ENCODE data around the gene CLNS1A. TPM values are rescaled to one million over a fixed set of nuclear protein-coding genes. Genes with fewer than 3 reads are reported as not detected.

Gene CLNS1A
- total RNA-seq, 1 experiment from 2014 or later: 151 TPM

DNA sequence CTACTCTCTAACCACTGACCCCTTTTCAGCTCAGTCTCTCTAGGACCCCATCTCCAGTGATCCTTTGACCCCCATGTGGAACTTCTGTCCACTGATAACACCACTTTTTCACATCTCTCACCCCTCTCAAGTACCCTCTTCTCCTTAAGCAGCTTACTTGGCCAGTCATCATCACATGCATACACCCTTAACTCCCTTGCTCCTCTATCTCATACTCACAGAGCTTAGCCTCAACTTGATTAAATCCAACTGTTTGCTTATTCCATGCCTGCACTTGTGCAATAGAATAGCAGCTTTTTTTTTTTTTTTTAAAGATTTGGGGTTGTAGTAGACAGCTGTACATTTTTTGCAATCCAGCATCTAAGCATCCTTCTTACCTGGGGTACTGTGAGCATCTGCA, 25.7 kb downstream of the CLNS1A start:
- Histone ChIP-seq H3K4me1 (ENCODE audit: control insufficient read depth in 1 of 2, insufficient read depth in 2 of 2, low read length in 2 of 2) (no peaks in the 10 kb centered on the region), H3K9me3 (ENCODE audit: control insufficient read depth in 1 of 2, insufficient read depth in 1 of 2, low read depth in 1 of 2, low read length in 2 of 2) (no peaks in the 10 kb centered on the region), H3K79me2 (ENCODE audit: insufficient read depth, low read length) (no peaks in the 10 kb centered on the region), H2AFZ (ENCODE audit: low read depth, low read length, poor library complexity, severe bottlenecking) (no peak overlapping the region), H3K9me2 (ENCODE audit: insufficient read depth) (no peaks in the 10 kb centered on the region), H3K27ac (ENCODE audit: low read depth, low read length) (no peak overlapping the region), H3K27me3 (ENCODE audit: insufficient read depth, low read length) (no peaks in the 10 kb centered on the region), H3K4me2 (ENCODE audit: low read length) (no peak overlapping the region), H3K36me3 (ENCODE audit: control insufficient read depth in 1 of 2, insufficient read depth in 2 of 2, low read length in 2 of 2) (peaks cover 35 to 39% of the 10 kb centered on the region in 2 experiments; a peak in 3 of 4 replicates), H4K20me1 (ENCODE audit: insufficient read depth) (no peaks in the 10 kb centered on the region), H3K4me3 (replicated peaks in 1 of 2; ENCODE audit: low read depth in 1 of 2, low read length in 2 of 2) (no peak overlapping the region), H3K9ac (ENCODE audit: low read length) (no peak overlapping the region)
- no TSS peak for BruUV-seq (replicated peaks)
- ChIA-PET RAD21 (ENCODE audit: low non-redundant PET in 1 of 2, low total read pairs in 2 of 2, uncharacterized antibody in 2 of 2, unreplicated experiment in 2 of 2) (no interaction called here), POLR2A (no interaction called here), CTCF (no interaction called here)
- no peak for ATAC-seq
- no peak for DNase-seq (ENCODE audit: low read depth, low spot score)
- intact Hi-C loops (cut with micrococcal nuclease): no loop called here
- no peak for TF ChIP-seq CEBPB (IDR thresholded peaks at IDR 0.05; ENCODE audit: low read depth)
- TF ChIP-seq SRF (IDR thresholded peaks at IDR 0.05; ENCODE audit: low read depth): no peak
- no peak for TF ChIP-seq EZH2phosphoT487 (IDR thresholded peaks at IDR 0.05; ENCODE audit: borderline replicate concordance)
- TF ChIP-seq, protein P1, sequence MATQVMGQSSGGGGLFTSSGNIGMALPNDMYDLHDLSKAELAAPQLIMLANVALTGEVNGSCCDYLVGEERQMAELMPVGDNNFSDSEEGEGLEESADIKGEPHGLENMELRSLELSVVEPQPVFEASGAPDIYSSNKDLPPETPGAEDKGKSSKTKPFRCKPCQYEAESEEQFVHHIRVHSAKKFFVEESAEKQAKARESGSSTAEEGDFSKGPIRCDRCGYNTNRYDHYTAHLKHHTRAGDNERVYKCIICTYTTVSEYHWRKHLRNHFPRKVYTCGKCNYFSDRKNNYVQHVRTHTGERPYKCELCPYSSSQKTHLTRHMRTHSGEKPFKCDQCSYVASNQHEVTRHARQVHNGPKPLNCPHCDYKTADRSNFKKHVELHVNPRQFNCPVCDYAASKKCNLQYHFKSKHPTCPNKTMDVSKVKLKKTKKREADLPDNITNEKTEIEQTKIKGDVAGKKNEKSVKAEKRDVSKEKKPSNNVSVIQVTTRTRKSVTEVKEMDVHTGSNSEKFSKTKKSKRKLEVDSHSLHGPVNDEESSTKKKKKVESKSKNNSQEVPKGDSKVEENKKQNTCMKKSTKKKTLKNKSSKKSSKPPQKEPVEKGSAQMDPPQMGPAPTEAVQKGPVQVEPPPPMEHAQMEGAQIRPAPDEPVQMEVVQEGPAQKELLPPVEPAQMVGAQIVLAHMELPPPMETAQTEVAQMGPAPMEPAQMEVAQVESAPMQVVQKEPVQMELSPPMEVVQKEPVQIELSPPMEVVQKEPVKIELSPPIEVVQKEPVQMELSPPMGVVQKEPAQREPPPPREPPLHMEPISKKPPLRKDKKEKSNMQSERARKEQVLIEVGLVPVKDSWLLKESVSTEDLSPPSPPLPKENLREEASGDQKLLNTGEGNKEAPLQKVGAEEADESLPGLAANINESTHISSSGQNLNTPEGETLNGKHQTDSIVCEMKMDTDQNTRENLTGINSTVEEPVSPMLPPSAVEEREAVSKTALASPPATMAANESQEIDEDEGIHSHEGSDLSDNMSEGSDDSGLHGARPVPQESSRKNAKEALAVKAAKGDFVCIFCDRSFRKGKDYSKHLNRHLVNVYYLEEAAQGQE (IDR thresholded peaks at IDR 0.05; ENCODE audit: low read depth): no peak

DNA sequence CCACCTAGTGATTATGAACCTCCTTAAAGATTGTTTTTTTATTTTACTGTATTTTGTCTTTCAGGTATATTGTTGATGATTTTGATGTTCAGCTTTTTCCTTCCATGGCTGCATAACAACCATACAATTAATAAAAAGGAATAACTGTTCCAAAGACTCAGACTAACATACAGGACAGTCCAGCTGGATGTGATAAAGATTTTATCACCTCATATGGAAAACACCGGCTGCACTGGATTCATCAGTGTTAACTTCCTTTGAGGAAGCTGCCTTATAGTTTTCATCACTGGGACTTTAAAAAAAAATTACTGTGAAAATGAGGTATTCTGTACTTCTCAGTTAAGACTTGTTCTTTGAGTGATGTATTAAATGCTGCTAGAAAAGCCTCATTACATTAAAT, 28.4 kb downstream of the CLNS1A start:
- Histone ChIP-seq H3K27me3 (ENCODE audit: insufficient read depth, low read length) (no peaks in the 10 kb centered on the region), H3K9ac (ENCODE audit: low read length) (no peak overlapping the region), H3K36me3 (ENCODE audit: control insufficient read depth in 1 of 2, insufficient read depth in 2 of 2, low read length in 2 of 2) (peaks cover 17 to 18% of the 10 kb centered on the region in 2 experiments; a peak in 3 of 4 replicates), H3K9me2 (ENCODE audit: insufficient read depth) (no peaks in the 10 kb centered on the region), H3K4me3 (replicated peaks in 1 of 2; ENCODE audit: low read depth in 1 of 2, low read length in 2 of 2) (no peak overlapping the region), H4K20me1 (ENCODE audit: insufficient read depth) (no peaks in the 10 kb centered on the region), H3K79me2 (ENCODE audit: insufficient read depth, low read length) (no peaks in the 10 kb centered on the region), H3K9me3 (ENCODE audit: control insufficient read depth in 1 of 2, insufficient read depth in 1 of 2, low read depth in 1 of 2, low read length in 2 of 2) (no peaks in the 10 kb centered on the region), H3K27ac (ENCODE audit: low read depth, low read length) (no peak overlapping the region), H2AFZ (ENCODE audit: low read depth, low read length, poor library complexity, severe bottlenecking) (no peak overlapping the region), H3K4me1 (ENCODE audit: control insufficient read depth in 1 of 2, insufficient read depth in 2 of 2, low read length in 2 of 2) (no peaks in the 10 kb centered on the region), H3K4me2 (ENCODE audit: low read length) (no peak overlapping the region)
- ATAC-seq: no peak
- POLR2A ChIA-PET: no interaction called here
- intact Hi-C loops (cut with micrococcal nuclease): no loop called here
- no peak for DNase-seq (ENCODE audit: low read depth, low spot score)
- CTCF ChIA-PET: interaction anchor here (0.8 kb wide), 1 partner anchor 10 kb away, joined by 3 read pairs; no protein-coding TSS in a partner anchor
- TF ChIP-seq CTCF (IDR thresholded peaks at IDR 0.05 in 2 of 3, conservative IDR thresholded peaks at IDR 0.05 in 1 of 3; ENCODE audit: borderline replicate concordance in 1 of 3, insufficient read depth in 1 of 3, low read depth in 2 of 3, low read length in 2 of 3): no peak
- TF ChIP-seq, protein P1 (IDR thresholded peaks at IDR 0.05; ENCODE audit: low read depth): no peak
- TF ChIP-seq ELF1 (IDR thresholded peaks at IDR 0.05; ENCODE audit: borderline replicate concordance, low read depth): no peak
- TF ChIP-seq EZH2 (IDR thresholded peaks at IDR 0.05): no peak
- BruUV-seq (replicated peaks): no TSS peak
- RAD21 ChIA-PET (ENCODE audit: low non-redundant PET in 1 of 2, low total read pairs in 2 of 2, uncharacterized antibody in 2 of 2, unreplicated experiment in 2 of 2): no interaction called here

Measured in HCT116 (cell line).